Fibroblast of skin of left biceps (primary cell): ENCODE results near the gene ATN1.

ENCODE experiments used
- DNase-seq, 2 experiments: peaks; one replicate each; pipeline ENCODE4 v3.0.0-alpha.2; 2013; ENCODE audit warnings: low read depth in 2 of 2

ATN1 gene

DNA sequence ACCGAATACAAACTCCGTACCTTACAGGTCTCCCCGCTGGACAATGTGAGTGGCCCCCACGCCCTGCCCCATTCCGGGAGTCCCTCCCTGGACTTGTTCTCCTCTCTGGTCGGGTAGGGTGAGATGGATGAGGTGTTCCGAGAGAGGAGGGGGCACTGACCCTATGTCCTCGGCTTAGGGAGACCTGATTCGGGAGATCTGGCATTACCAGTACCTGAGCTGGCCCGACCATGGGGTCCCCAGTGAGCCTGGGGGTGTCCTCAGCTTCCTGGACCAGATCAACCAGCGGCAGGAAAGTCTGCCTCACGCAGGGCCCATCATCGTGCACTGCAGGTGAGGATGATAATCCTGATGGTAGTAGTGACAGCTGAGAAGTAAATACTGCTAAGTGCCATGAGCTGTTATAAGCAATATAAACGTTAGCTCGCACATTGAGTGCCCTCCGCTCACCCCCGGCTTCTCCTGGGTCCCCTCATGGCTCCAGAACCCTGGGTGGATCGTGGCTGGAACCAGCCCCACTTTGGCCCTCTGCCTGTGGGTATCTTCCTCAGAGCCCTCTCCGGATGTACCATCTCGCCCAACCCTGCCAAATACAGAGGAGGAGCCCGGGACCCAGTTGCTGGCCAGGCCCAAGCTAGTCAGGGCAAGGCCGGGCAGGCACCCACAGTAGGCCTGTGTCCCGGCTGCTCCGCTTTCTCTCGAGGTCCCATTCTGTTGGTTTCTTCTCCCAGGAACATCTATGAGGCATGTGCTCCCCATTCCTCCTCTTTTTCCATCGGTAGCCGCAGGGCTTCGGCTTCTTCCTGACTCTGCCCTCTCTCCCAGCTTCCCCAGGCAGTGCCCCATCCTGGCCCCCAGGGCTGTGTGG is 30.2 kb downstream of the ATN1 start:
- no peak for DNase-seq

DNA sequence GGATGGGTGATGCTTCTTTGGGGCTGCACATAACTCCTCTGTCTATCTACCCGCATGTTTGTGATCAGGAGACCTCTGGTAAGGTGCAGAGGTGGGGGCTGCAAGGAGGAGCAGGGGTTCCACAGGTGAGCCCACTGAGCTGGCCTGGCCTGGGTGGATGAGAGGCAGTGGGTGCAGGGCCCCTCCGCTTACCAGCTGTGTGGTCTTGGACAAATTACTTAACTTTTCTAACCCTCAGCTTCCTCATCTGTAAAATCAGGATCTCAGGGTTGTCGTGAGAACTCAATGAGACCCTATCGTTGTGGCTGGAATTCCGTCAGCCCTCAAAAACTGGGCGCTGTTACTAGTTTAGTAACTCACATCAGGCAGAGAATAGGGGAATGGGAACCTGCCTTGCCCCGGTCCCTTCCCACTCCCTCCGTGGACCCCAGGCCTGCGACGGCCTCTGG is 30.9 kb downstream of the ATN1 start:
- DNase-seq = no peak

DNA sequence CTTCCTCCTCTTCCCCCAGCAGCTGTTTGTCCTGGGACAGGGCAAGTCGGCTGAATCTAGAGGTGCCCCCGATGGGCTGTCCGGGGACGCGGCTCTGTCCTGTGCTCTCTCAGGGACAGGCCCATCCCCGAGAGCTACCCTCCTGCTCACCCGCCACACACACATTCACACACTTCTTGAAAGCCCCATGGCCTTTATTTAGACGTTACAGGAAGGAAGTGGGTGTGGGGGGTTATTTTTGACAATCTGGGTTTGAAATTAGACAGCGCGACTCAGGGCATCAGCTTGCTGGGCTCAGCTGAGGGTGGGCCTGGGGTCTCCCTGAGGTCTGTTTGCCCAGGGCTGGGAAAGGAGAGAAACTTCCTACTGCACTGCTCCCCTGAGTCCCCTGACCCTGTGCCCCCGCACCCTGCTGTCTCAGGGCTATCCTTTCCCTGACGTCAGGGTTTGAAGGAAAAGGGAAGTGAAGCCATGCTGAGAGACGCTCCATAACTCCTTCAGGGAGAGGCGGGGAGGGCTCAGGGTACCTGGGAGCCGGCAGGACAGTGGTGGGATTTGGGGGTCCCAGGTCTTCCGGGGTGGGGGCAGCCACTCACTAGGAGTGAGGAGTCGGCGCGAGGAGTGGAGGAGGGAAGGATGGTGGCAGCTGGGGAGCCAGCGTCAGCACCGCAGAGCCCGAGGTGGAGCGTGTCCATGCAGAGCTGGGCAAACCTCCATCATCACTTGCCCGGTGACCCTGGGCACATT is 31.5 kb downstream of the ATN1 start:
- DNase-seq = no peak

DNA sequence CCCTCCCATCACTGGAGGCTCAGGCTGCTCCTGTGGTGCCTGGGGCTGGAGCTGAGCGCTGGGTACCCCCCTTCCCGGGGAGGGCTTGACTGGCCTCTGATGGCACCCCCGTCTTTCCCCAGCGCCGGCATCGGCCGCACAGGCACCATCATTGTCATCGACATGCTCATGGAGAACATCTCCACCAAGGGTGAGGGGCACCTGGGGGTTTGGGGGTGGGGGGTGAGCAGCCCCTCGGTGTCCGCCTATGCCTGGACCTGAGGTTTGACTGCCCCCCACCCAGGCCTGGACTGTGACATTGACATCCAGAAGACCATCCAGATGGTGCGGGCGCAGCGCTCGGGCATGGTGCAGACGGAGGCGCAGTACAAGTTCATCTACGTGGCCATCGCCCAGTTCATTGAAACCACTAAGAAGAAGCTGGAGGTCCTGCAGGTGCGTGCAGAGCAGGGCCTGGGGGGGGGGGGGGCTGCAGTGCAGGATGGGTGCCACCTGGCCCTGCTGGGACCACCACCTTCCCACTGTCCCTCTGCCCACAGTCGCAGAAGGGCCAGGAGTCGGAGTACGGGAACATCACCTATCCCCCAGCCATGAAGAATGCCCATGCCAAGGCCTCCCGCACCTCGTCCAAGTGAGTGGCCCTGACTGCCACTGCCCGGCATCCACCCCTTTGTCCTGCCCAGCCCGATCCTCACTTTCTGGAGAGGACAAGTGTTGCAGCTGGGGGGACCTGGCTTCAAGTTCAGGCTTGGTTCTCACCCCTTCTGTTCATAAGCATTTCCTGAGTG is 32.2 kb downstream of the ATN1 start:
- DNase-seq = no peak

DNA sequence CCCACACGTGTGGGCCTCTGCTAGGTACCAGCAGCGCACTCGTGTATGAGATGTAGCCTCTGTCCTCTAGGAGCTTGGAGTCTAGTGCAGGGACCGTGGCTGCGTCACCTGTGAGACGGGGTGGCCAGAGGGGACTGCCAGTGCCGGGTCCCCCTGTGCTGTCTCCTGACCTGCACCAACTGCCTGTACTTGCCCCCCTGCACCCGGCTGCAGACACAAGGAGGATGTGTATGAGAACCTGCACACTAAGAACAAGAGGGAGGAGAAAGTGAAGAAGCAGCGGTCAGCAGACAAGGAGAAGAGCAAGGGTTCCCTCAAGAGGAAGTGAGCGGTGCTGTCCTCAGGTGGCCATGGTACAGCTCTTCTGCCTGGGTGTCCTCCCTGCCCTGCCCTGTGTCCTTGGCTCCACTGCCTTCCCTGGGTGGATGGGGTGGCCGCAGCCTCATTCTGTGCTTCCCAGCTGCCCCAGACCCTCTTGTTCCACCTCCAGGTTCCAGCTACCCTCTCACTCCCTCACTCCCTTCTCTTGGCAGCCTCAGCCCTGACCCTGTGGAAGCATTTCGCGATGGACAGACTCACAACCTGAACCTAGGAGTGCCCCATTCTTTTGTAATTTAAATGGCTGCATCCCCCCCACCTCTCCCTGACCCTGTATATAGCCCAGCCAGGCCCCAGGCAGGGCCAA is 33.0 kb downstream of the ATN1 start:
- DNase-seq = no peak

DNA sequence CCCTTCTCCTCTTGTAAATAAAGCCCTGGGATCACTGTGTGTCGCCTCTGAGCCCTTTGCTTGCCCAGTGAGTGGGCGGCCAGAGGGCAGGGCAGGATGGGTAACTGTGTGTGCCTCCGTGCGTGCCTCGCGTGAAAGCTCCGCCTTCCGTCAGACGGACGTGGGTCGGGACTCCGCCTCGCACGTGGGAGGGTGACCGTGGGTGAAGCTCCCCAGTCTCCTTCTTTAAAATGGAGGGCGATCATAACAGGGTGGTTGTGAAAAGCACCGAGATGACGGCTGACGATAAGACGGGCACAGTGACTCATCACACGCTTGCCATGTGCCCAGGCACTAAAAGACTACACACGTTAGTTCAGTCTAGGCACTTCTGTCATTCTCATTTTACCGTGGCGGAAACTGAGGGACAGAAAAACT is 33.5 kb downstream of the ATN1 start:
- DNase-seq = no peak

DNA sequence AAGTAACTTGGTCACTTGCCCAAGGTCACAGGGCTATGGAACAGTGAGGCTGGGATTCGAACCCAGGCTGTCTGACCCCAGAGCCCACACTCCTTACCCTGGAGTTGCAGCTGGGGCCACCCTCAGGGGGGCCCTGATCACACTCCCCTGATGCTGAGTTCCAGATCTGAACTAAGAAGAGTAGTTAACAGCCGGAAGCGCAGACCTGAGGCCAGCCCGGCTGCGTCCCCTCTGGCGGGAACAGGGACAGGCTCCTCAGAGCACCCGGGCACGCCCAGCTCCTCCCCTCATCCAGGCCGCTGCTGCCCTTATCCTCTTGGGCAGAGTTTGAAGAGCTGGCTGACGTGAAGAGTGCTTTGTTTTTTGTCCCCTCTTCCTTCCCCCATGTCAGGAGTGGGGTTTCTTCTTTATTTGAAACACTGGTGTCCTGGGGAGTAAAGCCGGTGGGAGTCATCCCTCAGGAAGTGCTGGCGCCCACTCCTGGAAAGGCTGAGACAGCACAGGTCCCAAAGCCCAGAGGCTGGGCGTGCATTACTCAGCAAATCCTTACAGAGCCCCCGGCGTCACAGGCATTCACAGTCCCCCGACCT is 34.0 kb downstream of the ATN1 start:
- DNase-seq = peak; percentile 47 to 56

DNA sequence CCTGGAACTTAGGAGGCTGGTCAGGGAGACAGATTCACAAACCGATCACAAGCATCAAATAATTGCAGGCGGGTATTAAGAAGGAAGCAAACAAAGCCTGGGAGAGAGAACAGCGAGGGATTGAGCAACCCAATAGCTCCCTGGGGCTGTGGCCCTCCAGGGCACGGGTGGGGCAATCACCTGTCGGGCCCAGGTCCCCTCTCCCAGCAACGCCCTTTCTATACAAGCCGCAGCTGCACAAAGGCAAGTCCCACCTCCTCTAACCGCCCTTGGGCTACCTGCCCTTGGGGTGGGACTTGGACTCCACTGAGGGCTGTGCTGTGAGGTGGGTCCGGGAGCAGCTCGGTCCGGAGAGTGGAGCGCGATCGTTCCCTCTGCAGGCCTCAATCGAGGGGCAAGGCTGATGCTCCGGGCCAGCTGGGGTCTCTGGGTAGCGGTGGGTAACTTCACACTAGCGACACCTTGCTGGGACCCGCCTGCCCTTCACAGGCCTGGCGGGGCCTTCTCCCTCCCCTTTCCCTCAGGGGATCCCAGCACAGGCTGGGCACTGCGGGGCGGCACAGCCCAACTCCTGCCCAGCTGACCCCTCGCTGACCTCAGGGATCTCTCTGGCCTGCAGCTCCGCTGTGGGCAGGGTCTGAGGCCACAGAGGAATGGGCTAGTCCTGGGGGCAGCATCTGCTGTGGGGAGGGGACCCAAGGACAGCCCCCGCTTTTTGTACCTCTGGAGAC is 34.7 kb downstream of the ATN1 start:
- no peak for DNase-seq

DNA sequence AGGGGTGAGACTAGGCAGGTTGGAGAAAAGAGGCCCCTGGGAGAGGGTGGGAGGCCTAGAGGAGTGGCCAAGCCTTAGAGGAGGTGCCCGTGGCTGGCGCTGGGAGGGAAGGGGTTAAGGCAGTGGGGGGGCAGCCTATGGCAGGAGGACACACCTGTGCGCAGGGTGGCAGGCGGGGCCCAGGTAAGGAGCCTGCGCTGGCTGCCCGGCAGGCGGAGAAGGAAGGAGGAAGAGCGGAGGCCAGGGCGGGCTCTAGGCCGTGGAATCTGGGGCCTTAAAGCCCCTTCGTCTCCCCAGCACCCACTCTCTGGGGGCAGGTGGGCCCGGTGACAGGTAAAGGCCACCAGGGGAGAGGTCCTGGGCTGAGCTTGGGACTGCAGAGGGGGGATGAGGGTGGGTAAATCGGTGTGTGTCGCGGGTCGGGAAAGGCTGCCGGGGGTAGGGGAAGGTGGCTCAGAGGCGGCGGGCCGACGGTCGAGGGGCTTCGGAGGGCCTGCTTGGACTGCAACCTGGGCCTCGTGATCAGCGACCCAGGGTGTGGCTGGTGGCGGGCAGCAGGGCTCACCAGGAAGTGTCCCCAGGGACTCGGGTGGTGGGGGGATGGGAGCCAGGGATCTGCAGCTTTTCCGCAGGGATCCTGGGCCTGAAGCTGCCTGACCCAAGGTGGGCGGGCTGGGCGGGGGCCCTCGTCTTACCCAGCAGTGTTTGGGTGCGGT is 35.4 kb downstream of the ATN1 start:
- DNase-seq = no peak

DNA sequence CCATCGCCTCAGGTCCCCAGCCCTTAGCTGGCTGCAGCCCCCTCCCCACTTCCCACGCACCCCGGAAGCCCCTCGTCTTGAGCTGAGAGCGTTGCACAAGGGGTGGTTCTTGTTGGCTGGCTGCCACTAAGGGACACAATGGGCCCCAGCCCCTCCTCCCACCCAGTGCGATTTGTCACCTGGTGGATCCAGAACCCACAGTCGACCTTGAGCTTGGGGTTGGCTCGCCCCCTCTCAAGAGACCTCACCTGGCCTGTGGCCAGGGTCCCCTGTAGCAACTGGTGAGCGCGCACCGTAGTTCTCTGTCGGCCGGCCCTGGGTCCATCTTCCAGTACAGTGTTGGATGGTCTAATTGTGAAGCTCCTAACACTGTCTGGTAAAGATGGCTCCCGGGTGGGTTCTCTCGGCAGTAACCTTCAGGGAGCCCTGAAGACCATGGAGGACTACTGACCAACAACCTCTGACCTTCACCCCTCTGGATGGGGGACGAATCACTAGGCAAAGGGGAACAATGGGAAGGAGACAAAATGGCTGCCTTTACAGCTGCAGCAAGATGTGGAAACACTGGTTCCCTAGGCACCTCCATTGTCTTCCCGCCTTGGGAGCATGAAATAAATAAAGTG is 36.1 kb downstream of the ATN1 start:
- DNase-seq = no peak

DNA sequence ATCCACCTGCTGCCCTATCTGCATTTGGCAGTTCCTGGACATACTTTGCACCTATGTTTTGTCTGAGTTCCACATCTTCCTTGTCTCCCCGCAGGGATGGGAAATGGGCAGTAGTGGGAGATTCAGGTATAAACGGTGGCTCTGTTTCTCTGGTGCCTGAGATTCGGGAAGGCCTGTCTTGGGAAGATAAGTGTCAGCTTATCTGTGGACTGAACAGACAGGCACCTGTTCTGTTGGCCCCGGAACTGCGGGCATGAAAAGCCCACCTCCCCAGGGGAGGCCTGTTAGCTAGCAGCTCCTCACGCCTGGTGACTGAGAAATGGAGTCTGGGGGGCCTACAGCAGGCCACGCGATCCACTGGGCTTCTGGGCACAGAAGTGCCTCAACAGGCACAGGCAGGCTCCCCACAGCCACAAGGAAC is 36.9 kb downstream of the ATN1 start:
- DNase-seq = no peak

DNA sequence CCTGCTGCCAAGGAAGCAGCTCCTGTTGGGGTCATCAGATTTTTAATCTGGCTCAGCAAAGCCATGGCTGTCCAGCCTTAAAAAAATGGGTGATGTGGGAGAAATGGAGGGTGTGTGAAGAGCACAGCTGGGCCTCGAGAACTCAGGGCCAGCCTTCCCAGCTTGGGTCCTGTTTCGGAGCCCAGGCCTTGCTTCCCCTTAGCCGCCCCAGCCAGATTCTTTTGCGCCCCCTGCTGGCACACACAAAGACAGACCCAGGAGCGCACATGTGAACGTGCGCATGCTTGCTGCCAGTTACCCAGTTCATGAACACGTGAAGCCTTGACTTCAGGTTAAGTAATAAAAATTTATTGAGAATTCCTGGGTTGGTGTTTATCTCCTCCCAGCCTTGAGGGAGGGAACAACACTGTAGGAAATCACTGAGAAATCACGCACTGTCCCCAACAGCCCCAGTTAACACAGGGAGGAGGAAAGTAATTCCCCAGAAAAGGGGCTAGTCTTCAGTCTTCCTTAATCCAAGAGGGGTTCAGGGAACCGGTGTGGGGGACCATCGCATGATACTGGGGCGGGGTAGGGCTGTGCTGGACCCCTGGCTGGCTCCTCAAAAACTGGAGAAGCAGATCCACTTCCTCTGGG is 37.4 kb downstream of the ATN1 start:
- peak; percentile 50 to 51 for DNase-seq

DNA sequence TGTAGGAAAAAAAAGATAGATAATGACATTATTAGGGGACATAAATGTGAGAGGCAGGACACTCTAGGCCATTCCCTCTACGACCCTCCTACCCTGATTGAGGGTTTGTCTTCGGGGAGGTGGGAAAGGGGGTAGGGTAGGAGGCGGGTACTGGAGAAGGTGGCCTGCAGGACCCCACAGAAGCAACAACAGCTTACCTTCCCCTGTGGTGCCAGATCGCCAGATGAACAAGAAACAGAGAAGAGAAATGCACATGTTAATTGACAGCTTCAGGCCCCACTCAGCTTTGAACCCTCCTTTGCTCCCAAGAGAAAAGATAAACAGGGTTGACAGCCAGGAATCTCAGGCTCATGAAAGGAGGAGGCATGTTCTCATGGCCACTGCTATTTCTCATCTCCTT is 38.0 kb downstream of the ATN1 start:
- no peak for DNase-seq

DNA sequence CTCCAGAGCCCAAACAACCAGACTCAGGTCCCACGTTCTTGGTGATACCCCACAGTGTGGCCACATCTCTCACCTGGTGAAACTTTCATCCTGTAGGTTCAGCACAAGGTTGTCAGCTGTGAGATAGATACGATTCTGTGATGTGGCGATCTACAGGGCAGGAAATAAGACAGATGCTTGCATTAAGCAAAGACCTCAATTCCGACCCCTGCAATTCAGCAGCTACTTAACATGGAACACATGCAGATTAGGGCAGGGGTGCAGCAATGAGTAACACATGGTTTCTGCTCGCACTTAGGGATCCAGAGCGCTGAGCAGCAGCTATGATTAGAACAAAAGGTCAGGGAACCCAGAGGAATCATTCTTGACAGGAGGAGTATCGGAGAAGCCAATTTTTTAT is 38.6 kb downstream of the ATN1 start:
- DNase-seq = no peak

DNA sequence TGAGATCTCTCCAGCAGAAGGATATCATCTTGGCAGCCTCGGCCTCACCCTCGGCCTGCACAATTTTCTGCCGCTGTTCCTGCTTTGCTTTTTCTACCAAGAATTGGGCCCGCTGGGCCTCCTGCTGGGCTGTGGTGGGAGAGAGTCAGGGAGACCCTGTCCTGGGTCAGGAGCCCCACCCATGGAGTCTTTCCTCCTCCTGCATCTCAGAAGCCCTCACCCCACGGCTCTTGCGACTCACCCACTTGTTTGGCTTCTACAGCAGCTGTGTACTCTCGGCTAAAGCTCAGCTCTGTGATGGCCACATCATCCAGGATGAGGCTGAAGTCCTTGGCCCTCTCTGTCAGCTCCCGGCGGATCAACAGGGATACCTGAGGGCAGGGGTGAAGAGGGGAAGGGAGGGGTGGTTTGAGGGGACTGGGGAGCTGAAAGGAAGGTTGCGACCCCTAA is 39.9 kb downstream of the ATN1 start:
- DNase-seq = no peak

DNA sequence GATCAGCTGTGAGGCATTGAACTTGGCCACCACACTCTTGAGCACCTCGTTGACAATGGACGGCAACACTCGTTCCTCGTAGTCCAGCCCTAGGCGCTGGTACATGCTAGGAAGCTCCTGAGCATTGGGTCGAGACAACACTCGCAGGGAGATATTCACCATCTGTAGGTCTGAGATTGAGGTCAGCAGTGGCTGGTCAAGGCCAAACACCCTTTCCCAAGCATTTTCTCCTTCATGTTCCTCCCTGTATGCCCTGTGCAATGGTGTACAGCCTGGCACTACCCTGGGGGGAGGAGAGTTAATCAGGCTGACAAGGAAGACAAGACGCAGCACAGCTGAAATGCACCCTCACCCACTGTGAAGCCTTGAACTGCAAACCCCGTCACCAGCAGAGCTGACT is 40.7 kb downstream of the ATN1 start:
- no peak for DNase-seq

DNA sequence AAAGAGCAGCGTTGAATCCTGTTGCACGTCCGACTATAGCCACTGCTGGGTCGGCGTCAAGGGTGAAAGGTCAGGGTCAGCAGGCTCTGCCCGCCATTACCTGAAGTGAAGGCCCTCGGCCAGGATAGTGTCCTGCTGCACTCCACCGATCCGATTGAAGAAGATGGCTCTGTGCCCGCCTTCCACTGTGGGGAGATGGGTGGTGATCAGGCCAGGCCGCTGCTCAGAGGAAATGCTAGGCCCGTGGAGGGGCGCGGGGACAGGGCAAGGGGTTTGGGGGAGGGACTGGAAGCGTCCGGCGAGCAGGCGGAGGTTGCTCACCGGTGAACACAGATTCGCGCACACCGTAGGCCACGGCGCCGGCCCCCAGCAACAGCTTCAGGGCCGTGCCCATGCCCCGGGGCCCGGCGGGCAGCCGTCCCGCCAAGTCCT is 42.4 kb downstream of the ATN1 start:
- DNase-seq = no peak

DNA sequence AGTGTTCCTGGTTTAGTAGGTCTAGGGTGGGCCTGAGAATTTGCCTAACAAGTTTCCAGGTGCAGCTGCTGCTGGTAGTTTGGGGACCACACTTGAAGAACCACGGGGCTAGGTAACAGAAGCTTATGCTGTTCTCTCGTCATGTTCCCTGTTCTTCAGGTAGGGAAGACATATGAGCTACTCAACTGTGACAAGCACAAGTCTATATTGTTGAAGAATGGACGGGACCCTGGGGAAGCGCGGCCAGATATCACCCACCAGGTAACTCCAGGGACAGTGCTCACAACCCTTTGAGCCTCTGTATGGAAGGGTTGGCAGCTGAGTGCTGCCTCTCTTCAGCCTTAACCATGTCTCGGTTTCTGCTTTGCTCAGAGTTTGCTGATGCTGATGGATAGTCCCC is 46.4 kb downstream of the ATN1 start:
- DNase-seq = no peak
